Measurements from ENCODE around the gene REV3L.
"Not testable (repeated sequence)": the region's sequence is repeated elsewhere in the genome, so short reads cannot be mapped to it uniquely, and the experiment has no call there.

Gene REV3L

DNA sequence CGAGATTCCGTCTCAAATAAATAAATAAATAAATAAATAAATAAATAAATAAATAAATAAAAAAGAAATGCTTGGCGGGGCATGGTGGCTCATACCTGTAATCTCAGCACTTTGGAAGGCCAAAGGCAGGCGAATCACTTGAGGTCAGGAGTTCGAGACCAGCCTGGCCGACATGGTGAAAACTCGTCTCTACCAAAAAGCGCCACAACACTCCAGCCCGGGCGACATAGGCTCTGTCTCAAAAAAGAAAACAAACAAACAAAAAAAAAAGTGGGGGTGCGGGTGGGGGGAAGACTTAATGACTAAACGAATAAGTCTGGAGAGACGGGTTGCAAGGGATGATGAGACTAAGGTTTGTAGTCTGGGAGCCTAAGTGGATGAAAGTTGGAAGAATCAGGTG is 225.0 kb downstream of the REV3L start:
- H3K27ac ChIP-seq = no peak overlapping the region
- peaks cover 0 to 23% (median 14%) of the 10 kb centered on the region in 4 donors for H3K4me1 ChIP-seq
- intact Hi-C loops (cut with DNase I; ENCODE audit: low total_unique reads) = loop anchor here (5.0 kb wide), 2 partner anchors 384 to 739 kb away; no protein-coding TSS in a partner anchor
- no peak overlapping the region for H3K4me3 ChIP-seq
- DNase-seq = no peak
- H3K9me3 ChIP-seq = no peaks in the 10 kb centered on the region
- peaks cover 0 to 5% (median 0%) of the 10 kb centered on the region in 3 donors for H3K36me3 ChIP-seq
- TF ChIP-seq, protein P1, sequence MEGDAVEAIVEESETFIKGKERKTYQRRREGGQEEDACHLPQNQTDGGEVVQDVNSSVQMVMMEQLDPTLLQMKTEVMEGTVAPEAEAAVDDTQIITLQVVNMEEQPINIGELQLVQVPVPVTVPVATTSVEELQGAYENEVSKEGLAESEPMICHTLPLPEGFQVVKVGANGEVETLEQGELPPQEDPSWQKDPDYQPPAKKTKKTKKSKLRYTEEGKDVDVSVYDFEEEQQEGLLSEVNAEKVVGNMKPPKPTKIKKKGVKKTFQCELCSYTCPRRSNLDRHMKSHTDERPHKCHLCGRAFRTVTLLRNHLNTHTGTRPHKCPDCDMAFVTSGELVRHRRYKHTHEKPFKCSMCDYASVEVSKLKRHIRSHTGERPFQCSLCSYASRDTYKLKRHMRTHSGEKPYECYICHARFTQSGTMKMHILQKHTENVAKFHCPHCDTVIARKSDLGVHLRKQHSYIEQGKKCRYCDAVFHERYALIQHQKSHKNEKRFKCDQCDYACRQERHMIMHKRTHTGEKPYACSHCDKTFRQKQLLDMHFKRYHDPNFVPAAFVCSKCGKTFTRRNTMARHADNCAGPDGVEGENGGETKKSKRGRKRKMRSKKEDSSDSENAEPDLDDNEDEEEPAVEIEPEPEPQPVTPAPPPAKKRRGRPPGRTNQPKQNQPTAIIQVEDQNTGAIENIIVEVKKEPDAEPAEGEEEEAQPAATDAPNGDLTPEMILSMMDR (IDR thresholded peaks at IDR 0.05) = no peak
- H3K27me3 ChIP-seq = peaks cover 0 to 7% of the 10 kb centered on the region in 2 donors

DNA sequence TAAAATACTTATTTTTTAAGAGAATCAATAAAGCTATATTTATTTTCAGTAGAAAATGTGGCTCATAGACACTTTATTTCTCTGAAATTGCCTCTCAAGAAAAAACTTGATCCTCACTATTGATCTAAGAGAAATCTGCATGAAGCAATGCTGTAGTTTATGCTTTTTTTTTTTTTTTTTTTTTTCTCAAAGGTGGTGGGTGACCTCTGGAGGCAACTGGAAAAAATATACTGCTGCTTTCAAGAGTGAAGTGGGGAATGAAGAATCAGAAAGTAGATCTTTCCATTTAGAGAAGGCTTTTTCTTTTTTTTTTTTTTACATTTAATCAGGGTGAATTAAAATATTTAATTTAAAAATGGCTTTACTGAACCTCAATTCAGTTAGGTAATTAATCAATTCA is 226.4 kb downstream of the REV3L start:
- Histone ChIP-seq H3K4me1 (peaks cover 0 to 23% (median 14%) of the 10 kb centered on the region in 4 donors), H3K9me3 (no peaks in the 10 kb centered on the region), H3K36me3 (no peaks in the 10 kb centered on the region), H3K27me3 (peaks cover 0 to 7% of the 10 kb centered on the region in 2 donors), H3K27ac (no peak overlapping the region), H3K4me3 (no peak overlapping the region)
- intact Hi-C loops (cut with DNase I; ENCODE audit: low total_unique reads) = loop anchor here (5.0 kb wide), 2 partner anchors 386 to 741 kb away; no protein-coding TSS in a partner anchor
- TF ChIP-seq, protein P1 (IDR thresholded peaks at IDR 0.05) = no peak
- no peak for DNase-seq

DNA sequence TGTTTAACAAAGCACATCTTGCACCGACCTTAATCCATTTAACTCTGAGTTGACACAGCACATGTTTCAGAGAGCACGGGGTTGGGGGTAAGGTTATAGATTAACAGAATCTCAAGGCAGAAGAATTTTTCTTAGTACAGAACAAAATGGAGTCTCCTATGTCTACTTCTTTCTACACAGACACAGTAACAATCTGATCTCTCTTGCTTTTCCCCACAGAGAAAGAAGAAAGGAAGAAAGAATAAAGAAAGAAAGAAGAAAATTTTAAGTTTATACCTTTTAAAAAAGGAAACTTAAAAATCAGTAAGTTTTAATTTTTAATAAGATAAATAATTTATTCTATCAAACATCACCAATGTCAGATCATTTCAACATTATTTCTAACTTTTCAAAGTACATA is 227.2 kb downstream of the REV3L start:
- not testable (repeated sequence) for H3K27ac ChIP-seq, H3K36me3 ChIP-seq, H3K27me3 ChIP-seq, H3K4me3 ChIP-seq, DNase-seq, H3K9me3 ChIP-seq
- intact Hi-C loops (cut with DNase I; ENCODE audit: low total_unique reads) = loop anchor here (5.0 kb wide), 2 partner anchors 386 to 741 kb away; no protein-coding TSS in a partner anchor
- peaks cover 0 to 19% (median 12%) of the 10 kb centered on the region in 4 donors for H3K4me1 ChIP-seq

DNA sequence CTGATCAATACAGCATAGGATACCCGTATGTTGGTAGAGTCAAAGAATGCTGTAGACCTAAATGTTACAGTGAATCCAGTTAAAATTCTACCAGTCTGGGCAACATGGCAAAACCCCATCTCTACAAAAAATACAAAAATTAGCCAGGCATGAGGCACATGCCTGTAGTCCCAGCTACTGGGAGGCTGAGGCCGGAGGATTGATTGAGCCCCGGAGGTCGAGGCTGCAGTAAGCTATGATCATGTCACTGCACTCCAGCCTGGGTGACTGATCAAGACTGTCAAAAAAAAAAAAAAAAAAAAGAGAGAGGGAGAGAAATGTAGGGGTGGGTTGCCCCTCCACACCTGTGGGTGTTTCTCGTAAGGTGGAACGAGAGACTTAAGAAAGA is 228.2 kb downstream of the REV3L start:
- Histone ChIP-seq H3K4me1 (peaks cover 0 to 9% (median 4%) of the 10 kb centered on the region in 4 donors), H3K36me3 (no peaks in the 10 kb centered on the region), H3K27ac (no peak overlapping the region), H3K9me3 (no peaks in the 10 kb centered on the region), H3K4me3 (no peak overlapping the region), H3K27me3 (peaks cover 0 to 7% of the 10 kb centered on the region in 2 donors)
- no peak for DNase-seq
- intact Hi-C loops (cut with DNase I; ENCODE audit: low total_unique reads) = loop anchor here (5.0 kb wide), 2 partner anchors 388 to 743 kb away; no protein-coding TSS in a partner anchor
- TF ChIP-seq, protein P1 (IDR thresholded peaks at IDR 0.05) = no peak

DNA sequence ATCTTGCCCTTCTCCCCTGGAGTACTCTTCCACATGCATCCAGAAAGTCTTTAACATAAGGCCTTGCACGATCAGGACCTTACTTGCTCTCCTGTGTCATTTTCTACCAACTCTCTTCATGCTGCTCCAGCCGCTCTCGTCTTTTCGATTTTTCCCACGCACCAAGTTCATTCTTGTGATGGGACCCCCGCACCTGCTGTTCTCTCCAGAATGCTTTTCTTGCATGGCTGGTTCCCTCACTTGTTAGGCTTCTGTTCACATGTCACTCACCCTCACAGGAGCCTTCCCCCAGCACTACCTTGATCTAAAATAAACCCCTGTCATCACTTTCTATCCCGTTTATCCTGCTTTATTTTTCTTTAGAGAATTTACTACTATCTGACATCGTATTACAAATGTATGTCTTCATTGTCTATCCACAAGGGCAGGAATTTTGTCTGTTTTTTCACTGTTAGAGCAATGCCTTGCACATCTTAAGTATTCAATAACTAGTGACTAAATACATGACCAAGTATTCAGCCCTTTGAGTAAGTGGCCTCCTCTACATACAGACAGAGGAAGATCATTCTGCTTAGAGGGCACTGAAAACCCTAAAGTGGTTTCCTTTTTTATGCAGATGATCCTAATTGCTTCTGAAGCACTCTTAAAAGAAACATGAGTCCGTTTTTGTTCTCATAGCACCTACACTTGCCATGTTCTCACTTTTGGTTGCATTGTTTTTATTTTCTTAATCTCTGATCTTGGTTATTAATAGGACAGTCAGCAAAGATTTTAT is 228.8 kb downstream of the REV3L start:
- Histone ChIP-seq H3K9me3 (no peaks in the 10 kb centered on the region), H3K27ac (no peak overlapping the region), H3K36me3 (no peaks in the 10 kb centered on the region), H3K27me3 (peaks cover 0 to 7% of the 10 kb centered on the region in 2 donors), H3K4me3 (no peak overlapping the region), H3K4me1 (peaks cover 0 to 6% (median 2%) of the 10 kb centered on the region in 4 donors)
- intact Hi-C loops (cut with DNase I; ENCODE audit: low total_unique reads) = no loop called here
- TF ChIP-seq, protein P1 (IDR thresholded peaks at IDR 0.05) = no peak
- no peak for DNase-seq

DNA sequence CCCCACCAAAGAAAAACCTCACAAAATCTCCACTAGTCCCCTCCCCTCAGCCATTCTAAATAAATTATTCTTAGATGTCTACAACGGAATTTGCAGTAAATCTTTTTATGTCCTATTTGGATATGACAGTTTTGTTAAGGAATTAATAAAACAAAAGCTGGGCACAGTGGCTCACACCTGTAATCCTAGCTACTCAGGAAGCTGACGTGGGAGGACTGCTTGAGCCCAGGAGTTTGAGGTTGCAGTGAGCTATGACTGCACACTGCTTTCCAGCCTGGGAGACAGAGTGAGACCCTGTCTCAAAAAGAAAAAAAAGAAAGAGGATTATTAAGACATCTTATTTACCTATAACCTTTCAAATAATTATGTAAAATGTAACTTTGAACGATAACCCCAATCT is 230.3 kb downstream of the REV3L start:
- Histone ChIP-seq H3K4me3 (no peak overlapping the region), H3K4me1 (no peaks in the 10 kb centered on the region), H3K27ac (no peak overlapping the region), H3K27me3 (peaks cover 0 to 7% of the 10 kb centered on the region in 2 donors), H3K9me3 (no peaks in the 10 kb centered on the region), H3K36me3 (no peaks in the 10 kb centered on the region)
- intact Hi-C loops (cut with DNase I; ENCODE audit: low total_unique reads) = no loop called here
- TF ChIP-seq, protein P1 (IDR thresholded peaks at IDR 0.05) = no peak
- no peak for DNase-seq

Data from tibial artery (tissue), 4 donors.